HG03103 (cell line): ENCODE data around the gene TBC1D16.
"Not testable (repeated sequence)": the region's sequence is repeated elsewhere in the genome, so short reads cannot be mapped to it uniquely, and the experiment has no call there.

ENCODE experiments used
- ATAC-seq: cut with Tn5 transposase; IDR thresholded peaks from one replicate; pipeline ENCODE4 v1.9.1; 2021; ENCODE audit warnings: low read depth; ENCODE audit not compliant: unreplicated experiment

TBC1D16 gene

DNA sequence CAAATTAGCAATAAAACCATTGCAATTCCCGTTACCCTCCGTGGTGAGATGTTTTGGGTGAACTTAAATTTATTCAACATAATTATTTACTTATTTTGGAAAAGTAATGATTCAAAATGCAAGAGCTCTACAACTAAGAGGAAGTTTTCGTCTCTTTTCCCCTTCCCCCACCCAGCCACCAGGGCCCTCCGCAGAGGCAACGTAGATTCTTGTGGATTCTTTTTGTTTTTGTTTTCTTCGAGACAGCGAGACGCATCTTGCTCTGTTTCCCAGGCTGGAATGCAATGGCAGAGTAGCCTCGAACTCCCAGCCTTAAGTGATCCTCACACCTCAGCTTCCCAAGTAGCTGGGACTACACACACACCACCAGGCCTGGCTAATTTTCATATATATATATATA lies 19.9 kb upstream of the TBC1D16 start:
- no peak for ATAC-seq

DNA sequence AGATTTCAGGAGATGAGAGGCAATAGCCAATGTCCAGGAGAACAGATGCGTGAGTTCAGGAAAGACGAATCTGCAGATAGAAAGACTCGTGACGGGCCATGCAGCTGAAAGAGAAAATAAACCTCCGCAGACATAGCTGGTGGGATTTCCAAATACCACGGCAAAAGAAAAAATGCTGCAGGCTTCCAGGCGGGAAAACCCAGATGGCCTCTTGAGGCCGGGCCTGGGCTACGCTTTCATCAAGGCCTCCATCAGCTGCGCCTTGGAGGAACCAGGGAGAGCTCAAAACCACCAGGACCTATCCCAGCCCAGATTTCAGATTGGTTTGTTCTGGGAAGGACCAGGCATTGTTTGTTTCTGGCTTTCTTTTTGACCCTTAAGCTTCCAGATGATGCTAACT lies 17.4 kb upstream of the TBC1D16 start:
- ATAC-seq: no peak

DNA sequence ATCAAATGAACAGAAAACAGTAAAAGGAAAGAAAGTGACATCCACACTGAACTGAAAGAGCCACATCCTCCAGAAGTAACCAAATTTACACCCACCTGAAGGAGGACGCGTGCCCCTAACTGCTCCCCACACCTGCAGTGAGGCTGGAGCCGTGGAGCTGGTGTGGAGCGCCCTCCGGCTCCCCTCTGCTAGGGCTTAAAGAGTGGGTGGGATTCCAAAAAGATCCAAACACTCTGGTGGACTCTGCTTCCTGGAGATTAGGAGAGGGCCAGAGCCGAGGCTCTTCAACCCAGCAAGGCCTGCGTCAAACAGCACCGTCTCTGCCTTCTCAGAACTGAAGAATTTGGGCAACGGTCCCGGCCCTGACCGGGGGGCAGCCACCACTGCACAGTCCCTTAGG lies 16.0 kb upstream of the TBC1D16 start:
- no peak for ATAC-seq

DNA sequence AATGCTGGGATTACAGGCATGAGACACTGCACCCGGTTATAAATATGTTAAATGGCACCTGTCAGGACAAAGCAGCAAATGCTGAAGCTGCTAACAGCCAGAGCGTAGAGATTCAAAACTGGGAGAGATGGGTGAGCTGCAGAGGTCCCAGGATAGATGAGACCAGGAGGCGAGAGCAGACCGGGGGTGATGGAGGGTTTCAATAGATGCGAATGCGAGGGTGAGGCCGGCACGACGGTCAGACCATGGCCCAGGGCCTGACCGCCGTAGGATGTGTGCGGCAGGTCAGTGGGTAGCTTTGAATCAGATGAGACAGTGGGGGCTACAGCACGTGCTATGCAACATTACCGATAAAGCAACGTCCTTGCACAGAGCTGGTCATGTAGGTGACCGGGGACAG lies 15.0 kb upstream of the TBC1D16 start:
- ATAC-seq: no peak

DNA sequence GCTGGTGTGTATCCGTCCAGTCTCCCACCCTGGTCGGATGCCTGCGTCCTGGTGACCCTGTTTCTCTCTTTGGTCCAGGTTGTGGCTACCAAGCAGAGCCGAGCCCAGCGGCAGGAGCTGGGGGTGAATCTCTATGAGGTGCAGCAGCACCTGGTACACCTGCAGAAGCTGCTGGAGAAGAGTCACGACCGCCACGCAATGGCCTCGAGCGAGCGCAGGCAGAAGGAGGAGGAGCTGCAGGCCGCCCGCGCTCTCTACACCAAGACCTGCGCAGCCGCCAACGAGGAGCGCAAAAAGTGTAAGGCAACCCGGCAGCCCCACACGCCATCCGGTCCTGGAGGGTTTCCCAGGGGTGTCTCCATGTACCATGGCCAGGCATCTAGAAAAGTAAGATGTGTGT lies 14.3 kb upstream of the TBC1D16 start:
- no peak for ATAC-seq

DNA sequence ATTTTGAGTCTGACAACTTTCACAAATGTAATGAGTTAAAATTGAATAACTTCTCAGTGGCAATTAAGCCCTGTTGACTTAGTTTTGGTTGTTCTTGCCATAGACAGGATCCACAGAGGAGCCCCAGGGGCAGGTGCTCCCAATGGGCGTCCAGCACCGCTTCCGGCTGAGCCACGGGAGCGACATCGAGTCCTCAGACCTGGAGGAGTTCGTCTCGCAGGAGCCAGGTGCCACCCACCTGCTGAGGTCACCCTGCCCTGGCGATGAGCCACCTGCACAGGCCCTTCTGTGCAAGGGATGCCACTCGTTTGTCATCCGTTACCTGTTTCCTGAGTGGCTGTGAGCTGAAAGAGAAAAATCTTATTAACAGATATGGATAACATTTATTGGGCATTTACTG lies 11.5 kb upstream of the TBC1D16 start:
- ATAC-seq: no peak

DNA sequence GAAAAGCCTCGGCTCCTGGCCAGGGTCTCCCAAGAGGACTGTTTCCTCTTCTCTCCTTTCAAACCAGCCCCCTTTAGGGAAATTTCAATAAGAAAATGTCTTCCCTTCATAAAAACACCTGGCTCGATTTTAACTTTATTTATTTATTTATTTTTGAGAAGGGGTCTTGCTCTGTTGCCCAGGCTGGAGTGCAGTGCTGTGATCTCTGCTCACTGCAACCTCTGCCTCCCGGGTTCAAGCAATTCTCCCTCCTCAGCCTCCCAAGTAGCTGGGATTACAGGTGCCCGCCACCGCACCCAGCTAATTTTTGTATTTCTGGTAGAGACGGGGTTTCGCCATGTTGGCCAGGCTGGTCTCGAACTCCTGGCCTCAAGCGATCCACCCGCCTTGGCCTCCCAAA lies 11.0 kb upstream of the TBC1D16 start:
- ATAC-seq: not testable (repeated sequence)

DNA sequence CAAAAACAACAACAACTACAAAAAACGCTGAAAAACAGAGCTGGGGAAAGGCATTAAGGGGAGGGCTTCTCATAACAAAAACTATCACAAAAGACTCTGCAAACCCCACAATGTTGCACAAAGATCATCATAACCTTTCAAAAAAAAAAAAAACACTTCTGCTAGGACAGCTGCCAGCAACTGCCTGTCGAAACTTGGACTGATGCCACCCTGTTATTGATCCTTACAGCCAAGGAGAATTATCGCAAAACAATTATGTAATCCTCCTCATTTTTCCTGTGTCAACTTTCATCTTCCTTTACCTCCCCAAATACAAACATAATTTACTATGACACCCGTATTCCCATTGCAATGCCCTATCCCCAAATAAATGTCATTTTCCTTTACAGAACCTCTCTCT lies 10.0 kb upstream of the TBC1D16 start:
- no peak for ATAC-seq

DNA sequence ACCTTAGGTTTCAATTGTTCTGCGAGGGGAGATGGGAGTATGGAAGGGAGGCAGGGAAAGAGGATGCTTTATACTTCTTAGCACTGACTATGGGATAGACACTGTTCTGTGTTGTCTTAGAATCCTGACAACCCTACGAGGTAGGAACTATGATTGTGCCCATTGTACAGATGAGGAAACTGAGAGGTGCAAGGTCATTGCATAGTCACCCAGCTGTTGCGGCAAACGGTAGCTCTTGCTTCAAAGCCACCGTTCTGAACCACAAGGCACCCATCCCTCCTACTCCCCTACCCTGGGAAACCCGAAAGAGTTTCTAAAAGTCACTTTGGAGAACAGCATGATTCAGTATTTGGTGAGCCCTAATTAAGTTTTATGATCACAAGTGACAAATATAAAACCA lies 8.3 kb upstream of the TBC1D16 start:
- ATAC-seq: no peak

DNA sequence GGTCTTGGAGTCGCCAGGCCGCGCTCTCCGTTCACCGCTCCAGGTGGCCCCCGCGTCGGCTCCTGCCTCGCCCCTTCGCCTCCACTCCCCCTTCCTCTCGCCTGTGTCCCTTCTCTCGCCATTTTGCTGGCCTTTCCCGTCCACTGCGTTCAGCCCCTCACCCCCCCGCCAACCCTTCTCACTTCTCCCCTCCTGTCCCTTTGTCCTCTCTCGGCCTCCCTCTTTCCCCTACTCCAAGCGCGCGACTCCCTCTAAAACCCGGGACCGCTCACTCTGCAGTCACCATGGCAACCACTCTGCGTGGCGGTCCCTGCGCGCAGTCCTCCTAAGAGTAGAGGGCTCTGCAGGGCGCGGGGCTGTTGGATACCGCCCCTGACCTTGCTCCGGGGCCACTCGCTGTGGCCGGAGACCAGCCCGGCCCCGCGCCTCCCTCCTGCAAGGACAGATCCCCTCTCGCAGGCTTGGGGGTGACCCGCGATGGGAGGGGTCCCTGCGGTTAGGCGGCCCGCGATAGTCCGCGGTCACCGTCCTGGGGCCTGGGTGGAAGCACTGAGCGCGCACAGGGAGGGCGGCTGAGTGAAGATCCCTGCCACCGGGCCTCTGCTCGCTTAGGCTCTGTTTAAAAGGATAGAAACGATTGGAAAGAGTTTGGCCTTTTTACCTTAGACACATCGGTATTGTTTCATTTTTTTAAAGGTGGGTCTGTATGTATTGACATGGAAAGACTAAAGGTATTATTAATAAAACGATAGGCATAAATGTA lies 1.2 kb upstream of the TBC1D16 start:
- no peak for ATAC-seq

DNA sequence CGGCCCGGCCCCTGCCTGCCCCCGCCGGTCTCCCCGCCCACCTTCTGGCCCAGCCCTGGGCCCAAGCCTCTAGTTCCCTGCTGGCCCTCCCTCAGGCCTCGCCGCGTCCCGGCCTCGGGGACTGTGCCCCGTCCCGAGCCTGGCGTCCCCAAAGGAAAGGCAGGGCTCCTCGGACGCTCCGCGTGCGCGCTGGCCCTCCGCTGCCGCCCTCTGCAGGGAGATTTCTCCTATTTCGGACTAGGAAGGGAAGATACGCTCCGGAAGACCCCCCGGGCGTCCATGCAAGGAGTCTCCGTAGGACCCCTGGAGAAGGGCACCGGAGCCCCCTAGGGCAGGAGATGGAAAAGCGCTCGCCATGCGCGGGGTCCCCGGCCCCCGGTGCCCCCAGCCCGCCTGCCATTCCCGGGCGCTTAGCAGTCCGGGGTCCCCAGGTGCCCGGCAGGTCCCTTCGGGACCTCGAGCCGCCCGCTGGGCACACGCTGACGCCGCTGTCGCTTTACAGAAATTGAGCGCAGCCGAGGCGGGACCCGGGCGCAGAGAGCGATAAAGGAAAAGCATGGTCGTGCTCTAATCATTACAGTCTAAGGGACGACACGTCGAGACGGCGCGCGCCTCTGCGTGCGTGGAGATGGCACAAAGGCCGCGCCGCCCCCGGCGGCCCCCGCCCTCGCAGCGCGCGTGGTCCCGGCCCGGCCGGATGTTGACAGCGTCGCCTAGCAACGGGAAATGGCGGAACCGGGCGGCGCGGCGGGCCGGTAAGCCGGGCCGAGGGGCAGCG lies 454 bp upstream of the TBC1D16 start, which contains the start of gene CCDC40:
Gene CCDC40 (plus strand): TSS at position 706 of the 778 bp plus-strand sequence. CDS start 21 bp downstream, at position 727.
- peak; percentile 47 for ATAC-seq

DNA sequence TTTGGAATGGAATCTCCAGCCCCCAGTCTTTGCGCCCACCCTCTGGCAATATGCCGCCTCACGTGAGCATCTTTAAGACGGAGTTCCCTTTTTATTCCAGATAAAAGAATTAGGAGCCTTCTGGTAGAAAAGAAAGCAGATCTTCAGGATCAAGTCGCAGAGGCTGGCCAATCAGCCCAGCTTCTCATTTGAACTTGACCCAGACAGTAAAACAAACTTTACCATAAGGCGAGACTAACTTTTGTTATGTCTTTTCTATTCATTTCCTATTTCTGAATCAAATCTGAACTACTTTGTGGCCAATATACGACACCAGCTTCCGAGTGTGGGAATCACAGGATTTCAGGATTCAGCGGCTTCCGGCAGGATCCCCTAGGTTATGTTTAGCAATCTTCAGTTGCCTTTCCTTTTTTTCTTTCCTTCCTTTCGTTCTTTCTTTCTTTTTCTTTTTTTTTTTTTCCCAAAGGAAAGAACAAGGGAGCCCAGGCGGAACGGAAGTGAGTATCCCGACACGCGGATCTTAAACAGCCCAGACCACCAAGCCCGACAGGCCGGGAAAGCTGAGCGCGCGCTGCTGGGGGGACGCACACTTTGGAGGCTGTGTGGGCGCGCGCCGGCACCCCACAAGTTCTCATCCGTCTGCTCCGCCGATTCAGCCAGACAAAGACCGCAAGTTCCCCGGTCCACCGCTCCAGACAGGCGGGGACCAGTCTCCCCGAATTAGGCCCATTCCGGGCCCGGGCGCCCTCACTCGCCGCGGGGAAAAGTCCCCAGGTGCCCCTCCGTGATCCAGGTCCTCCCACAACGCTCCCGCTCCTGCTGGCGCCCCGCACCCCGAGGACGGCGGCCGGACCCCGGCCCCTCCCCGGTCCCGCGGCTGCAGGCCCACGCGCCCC lies 633 bp downstream of the TBC1D16 start:
- ATAC-seq: peak; percentile 21

DNA sequence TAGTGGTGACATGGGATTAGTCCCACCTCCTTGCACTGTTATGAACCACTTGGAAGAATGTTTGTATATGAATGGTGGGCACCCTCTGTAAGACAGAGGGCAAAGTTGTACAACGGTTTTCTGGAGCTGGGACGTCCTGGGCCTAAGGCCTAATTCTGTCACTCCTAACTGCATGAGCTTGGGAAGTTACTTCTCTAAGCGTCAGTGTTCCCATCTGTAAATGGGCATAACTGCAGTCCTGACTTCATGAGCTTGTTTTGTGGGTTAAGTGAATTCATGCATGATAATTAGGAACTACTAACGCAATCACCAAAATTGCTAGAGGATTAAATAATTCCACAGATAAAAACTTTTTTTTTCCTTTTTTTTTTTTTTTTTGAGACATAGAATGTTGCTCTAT lies 1.8 kb downstream of the TBC1D16 start:
- ATAC-seq: no peak

DNA sequence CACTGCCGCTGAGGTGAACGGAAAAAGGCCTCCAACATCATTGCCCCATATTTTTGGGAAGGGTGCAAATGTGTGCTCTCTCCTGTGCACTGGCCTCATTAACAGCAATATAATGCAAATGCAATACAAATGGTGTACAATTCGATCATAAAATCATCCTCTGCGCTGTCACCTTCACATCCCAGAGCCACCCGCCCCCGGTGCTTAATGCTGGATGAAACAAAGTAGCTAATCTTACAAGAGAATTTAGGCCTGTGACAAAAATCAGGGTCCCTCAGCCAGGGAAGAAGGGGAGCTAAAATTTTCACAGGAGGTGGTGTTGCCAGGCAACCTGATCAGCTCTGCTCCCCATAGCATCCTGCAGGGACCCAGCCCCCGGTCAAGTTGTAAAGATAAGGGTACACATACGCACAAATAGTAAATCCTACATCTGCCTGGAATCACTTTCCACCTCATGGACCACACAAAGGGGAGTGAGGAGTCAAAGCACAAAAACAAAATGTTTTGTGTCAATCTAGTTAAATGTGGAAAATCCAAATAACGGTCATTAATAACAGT lies 3.0 kb downstream of the TBC1D16 start:
- no peak for ATAC-seq

DNA sequence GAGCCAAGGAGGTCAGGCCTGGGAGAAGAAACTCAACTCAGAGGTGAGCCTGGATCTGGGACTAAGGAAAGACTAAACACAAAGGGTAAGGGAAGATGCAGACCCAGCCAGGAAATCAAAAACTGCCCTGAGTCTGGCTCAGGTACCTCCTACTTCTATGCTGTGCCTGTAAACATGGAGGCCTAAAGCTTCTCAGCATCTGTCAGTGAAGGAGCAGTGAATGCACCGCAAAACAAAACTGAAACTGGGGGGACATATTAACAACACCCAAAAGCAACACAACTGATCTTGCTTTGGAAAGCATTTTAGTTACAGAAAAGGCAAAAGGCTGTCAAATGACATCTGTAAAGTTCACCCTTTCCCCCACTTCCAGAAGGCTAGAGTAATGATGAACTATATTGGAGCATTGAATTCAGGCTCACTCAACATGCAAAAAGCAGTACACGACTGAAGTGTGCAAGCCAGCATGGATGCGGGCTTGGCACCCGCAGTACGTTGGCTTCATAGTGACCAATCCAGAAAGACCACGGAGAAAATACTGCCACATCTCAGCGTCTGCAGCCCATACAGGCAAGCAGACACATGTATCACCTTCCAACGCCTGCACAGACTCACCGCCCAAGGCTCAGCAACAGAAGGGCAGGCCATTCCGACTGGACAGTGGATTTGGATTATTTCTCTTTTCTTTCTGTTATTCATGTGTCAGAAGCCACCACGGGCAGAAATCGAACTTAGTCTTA lies 3.8 kb downstream of the TBC1D16 start:
- ATAC-seq: no peak

DNA sequence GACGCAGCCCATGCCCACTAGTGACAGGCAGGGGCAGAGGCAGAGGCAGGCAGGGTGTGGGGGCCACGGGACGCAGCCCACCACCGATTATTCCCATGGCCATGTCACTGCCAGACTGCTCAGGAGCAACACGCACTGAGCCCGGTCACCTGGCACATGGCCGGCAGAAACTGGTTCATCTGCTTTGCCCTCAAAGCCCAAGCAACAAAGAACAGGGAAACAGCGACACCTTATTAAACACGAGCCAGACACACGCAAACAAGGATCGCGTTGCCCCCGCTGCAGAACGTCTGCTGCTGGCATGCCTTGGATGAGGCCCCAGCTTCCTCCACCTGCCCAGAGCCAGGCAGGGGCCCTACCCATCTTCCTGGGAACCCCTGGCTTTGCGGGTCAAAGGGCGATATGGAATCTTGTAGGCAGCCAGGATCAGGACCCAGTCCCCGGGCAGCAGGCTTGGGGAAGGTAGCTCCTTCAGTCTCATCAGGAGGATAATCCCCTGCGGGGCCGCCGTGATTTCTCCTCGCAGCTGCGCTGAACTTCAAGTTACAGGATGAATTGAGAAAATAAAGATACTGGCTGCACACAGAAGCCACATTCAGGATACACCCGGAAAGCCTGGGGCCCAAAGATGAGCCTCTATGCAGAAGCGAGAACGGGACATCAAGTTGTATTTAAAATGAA lies 4.8 kb downstream of the TBC1D16 start:
- ATAC-seq: no peak

DNA sequence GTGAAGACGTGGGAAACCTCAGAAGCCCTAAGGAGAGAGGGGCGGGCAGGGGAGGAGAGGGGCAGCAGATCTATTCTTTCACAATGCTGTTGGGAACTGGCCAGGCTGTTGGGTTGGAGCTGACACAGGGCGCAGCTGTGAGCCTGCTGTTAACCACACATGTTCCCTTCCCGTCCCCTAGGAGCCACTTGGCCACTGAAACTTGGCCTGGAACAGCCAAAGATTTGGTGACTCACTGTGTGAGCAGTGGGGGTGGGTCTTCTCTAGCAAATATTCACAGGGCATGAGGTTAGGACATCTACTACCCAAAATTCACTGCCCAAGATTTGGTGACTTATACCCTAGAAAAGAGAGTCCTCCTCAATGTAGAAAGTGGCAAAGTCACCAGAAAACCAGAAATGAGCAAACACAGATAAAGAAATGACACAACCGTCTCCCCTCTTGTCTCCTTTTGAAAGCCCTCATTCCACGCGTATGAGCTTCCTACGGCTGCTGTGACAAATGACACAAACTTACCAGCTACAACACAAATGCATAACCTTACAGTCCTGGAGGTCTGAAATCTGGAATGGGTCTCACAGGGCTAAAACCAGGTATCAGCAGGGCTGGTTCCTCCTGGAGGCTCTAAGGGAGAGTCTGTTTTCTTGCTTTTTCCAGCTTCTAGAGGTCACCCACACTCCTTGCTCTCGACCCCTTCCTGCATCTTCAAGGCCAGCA lies 6.3 kb downstream of the TBC1D16 start:
- ATAC-seq: no peak

DNA sequence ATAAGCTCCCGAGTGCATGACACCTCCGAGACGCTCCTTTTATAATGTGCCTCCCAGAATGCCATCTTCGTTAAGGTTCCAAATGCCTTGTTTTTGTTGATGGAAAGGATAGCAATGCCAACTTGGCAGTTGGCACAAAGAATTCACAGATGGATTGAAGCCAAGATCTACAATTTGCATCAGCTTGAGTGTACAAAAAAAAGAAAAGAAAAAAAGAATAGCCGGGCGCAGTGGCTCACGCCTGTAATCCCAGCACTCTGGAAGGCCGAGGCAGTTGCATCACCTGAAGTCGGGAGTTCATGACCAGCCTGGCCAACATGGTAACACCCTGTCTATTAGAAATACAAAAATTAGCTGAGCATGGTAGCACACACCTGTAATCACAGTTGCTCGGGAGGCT lies 7.6 kb downstream of the TBC1D16 start:
- no peak for ATAC-seq

DNA sequence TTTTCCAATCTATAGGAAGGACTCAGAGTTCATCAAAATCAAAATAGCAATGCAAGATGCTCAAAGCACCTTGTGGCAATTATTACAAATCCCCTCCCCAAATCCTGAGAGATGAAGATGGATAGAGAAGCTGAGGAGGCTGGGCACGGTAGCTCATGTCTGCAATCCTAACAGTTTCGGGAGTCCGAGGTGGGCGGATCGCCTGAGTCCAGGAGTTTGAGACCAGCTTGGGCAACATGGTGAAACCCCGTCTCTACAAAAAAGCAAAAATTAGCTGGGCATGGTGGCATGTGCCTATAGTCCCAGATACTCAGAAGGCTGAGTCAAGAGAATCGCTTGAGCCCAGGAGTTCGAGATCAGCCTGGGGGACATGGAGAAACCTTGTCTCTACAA lies 8.6 kb downstream of the TBC1D16 start:
- ATAC-seq: no peak
